Measurements from ENCODE around the gene SPRR4.

The SPRR4 gene

GRCh38 chr1:152962876-152963415, 7.5 kb upstream of the SPRR4 start:
- TF ChIP-seq REST (IDR thresholded peaks at IDR 0.05; ENCODE audit: insufficient replicate concordance, low read depth): no peak
- TF ChIP-seq GABPA (IDR thresholded peaks at IDR 0.05; ENCODE audit: low read depth): no peak
- no peak for TF ChIP-seq SPI1 (IDR thresholded peaks at IDR 0.05; ENCODE audit: borderline replicate concordance, low read depth)
- TF ChIP-seq POLR2AphosphoS5 (IDR thresholded peaks at IDR 0.05; ENCODE audit: low read depth): no peak
- TF ChIP-seq CTCF (IDR thresholded peaks at IDR 0.05; ENCODE audit: insufficient read depth, low read length): no peak
- no peak for DNase-seq (ENCODE audit: low read depth in 1 of 2, low spot score in 1 of 2)
- Histone ChIP-seq H3K27me3 (ENCODE audit: insufficient read depth, poor library complexity, severe bottlenecking) (peaks cover 2% of the 10 kb centered on the region), H3K4me3 (replicated peaks; ENCODE audit: insufficient read depth, low read length) (no peak overlapping the region), H3K27ac (replicated peaks) (no peak overlapping the region)

- Histone ChIP-seq H3K27me3 (ENCODE audit: insufficient read depth, poor library complexity, severe bottlenecking) (peaks cover 2% of the 10 kb centered on the region), H3K4me3 (replicated peaks; ENCODE audit: insufficient read depth, low read length) (no peak overlapping the region), H3K27ac (replicated peaks) (no peak overlapping the region)
- no peak for DNase-seq (ENCODE audit: low read depth in 1 of 2, low spot score in 1 of 2)
- TF ChIP-seq REST (IDR thresholded peaks at IDR 0.05; ENCODE audit: insufficient replicate concordance, low read depth) (no peak), POLR2AphosphoS5 (IDR thresholded peaks at IDR 0.05; ENCODE audit: low read depth) (no peak)
Measured at GRCh38 chr1:152964536-152964935, 5.9 kb upstream of the SPRR4 start.

- no peak overlapping the region for H3K27ac ChIP-seq (replicated peaks)
- no peak for DNase-seq (ENCODE audit: low read depth in 1 of 2, low spot score in 1 of 2)
- TF ChIP-seq REST (IDR thresholded peaks at IDR 0.05; ENCODE audit: insufficient replicate concordance, low read depth) (no peak), GABPA (IDR thresholded peaks at IDR 0.05; ENCODE audit: low read depth) (no peak), SPI1 (IDR thresholded peaks at IDR 0.05; ENCODE audit: borderline replicate concordance, low read depth) (no peak), CTCF (IDR thresholded peaks at IDR 0.05; ENCODE audit: insufficient read depth, low read length) (no peak), POLR2AphosphoS5 (IDR thresholded peaks at IDR 0.05; ENCODE audit: low read depth) (no peak)
- no peaks in the 10 kb centered on the region for H3K27me3 ChIP-seq (ENCODE audit: insufficient read depth, poor library complexity, severe bottlenecking)
- H3K4me3 ChIP-seq (replicated peaks; ENCODE audit: insufficient read depth, low read length): no peak overlapping the region
Measured at GRCh38 chr1:152965853-152966252, 4.6 kb upstream of the SPRR4 start.

Data from HL-60 (cell line).